Panc1 (cell line): Measurements from ENCODE around the gene RAB11FIP2. TPM values are rescaled to one million over a fixed set of nuclear protein-coding genes. Genes with fewer than 3 reads are reported as not detected.

ENCODE experiments used
- ATAC-seq: fragments of 200-7000 bp; cut with Tn5 transposase; 2 replicates; pipeline ENCODE4 v1.9.1; 2020; ENCODE audit warnings: mild to moderate bottlenecking, moderate library complexity
- BruUV-seq: library from RNA; stranded (reverse); fragments of 400-500 nt; replicated peaks from 2 replicates; lab custom pipeline; 2021; lab: Mats Ljungman, UMichigan
- CTCF ChIA-PET: fragments of 300-600 bp; sonication (Branson Sonifier 250); formaldehyde crosslinking; loops from one replicate; lab custom pipeline; 2022; ENCODE audit warnings: antibody characterized with exemption; lab: Charles Lee
- POLR2A ChIA-PET: fragments of 300-600 bp; sonication (Branson Sonifier 250); formaldehyde crosslinking; loops from one replicate; lab custom pipeline; 2022; ENCODE audit warnings: antibody characterized with exemption; lab: Charles Lee
- DNase-seq: peaks from one replicate; pipeline ENCODE4 v3.0.0-alpha.2; 2010; ENCODE audit warnings: low read depth, low spot score
- H3K27ac ChIP-seq: 2 replicates; pipeline ENCODE4 v1.5.1; 2011; ENCODE audit warnings: mild to moderate bottlenecking, low read length, inconsistent platforms
- H3K27me3 ChIP-seq: fragments of 200-500 bp; sonication (Bioruptor generic); 2 replicates; pipeline ENCODE4 v1.6.0; 2014; ENCODE audit warnings: low read length, inconsistent platforms; ENCODE audit not compliant: control insufficient read depth, insufficient read depth
- H3K36me3 ChIP-seq: fragments of 200-500 bp; sonication (Bioruptor generic); 2 replicates; pipeline ENCODE4 v1.5.1; 2014; ENCODE audit warnings: inconsistent platforms, mild to moderate bottlenecking, low read length, moderate library complexity; ENCODE audit not compliant: control insufficient read depth, insufficient read depth
- H3K4me1 ChIP-seq: 2 replicates; pipeline ENCODE4 v1.5.1; 2011; ENCODE audit warnings: inconsistent platforms, mild to moderate bottlenecking, low read length, moderate library complexity; ENCODE audit not compliant: control insufficient read depth, insufficient read depth
- H3K4me3 ChIP-seq, 2 experiments: 2 replicates each; pipeline ENCODE4 v1.5.1; 2011 to 2012; ENCODE audit warnings: low read depth in 2 of 2, low read length in 2 of 2, mild to moderate bottlenecking in 2 of 2, inconsistent platforms in 1 of 2, moderate library complexity in 1 of 2
- H3K9me3 ChIP-seq: fragments of 200-500 bp; sonication (Bioruptor generic); 2 replicates; pipeline ENCODE4 v1.5.1; 2014; ENCODE audit warnings: low read depth, mild to moderate bottlenecking, inconsistent platforms, low read length, moderate library complexity; ENCODE audit not compliant: control insufficient read depth, insufficient read depth
- CTCF ChIP-seq: fragments of 450-650 bp; IDR thresholded peaks from 2 replicates; pipeline ENCODE4 v1.5.1; 2017; ENCODE audit warnings: mild to moderate bottlenecking
- POLR2AphosphoS5 ChIP-seq: IDR thresholded peaks from 2 replicates; pipeline ENCODE4 v1.6.1; 2012; ENCODE audit warnings: mild to moderate bottlenecking, low read depth, low read length, moderate library complexity
- REST ChIP-seq, 2 experiments: IDR thresholded peaks; 2 replicates each; pipeline ENCODE4 v1.6.1; 2011 to 2012; ENCODE audit warnings: low read depth in 2 of 2, control low read depth in 1 of 2, low read length in 1 of 2, mild to moderate bottlenecking in 1 of 2, moderate library complexity in 1 of 2; ENCODE audit not compliant: insufficient read depth in 1 of 2
- SIN3A ChIP-seq: IDR thresholded peaks from 2 replicates; pipeline ENCODE4 v1.6.1; 2012; ENCODE audit warnings: low read depth, mild to moderate bottlenecking, low read length, moderate library complexity, borderline replicate concordance; ENCODE audit not compliant: insufficient read depth
- TCF7L2 ChIP-seq: IDR thresholded peaks from 2 replicates; pipeline ENCODE4 v1.6.1; 2011; ENCODE audit warnings: mild to moderate bottlenecking, low read depth, low read length, inconsistent platforms
- in situ Hi-C: cut with HindIII; loops from 2 replicates; pipeline ENCODE4 v1.10.0; 2016; ENCODE audit warnings: low sequenced_read_pairs, low pct_unique_long_range_greater_than_20kb
- intact Hi-C: fragments of 100-400 bp; cut with micrococcal nuclease; formaldehyde crosslinking; loops from one replicate; pipeline ENCODE4 v1.10.0; 2022; ENCODE audit not compliant: unreplicated experiment
- total RNA-seq: library from RNA; stranded (reverse); gene quantifications from one replicate; pipeline ENCODE4 v1.2.1, GENCODE V29; 2021; ENCODE audit not compliant: unreplicated experiment

Gene RAB11FIP2
- total RNA-seq, 1 experiment from 2014 or later = 18.1 TPM

GRCh38 chr10:117991701-117992100, 55.0 kb downstream of the RAB11FIP2 start:
- no TSS peak for BruUV-seq
- ChIA-PET CTCF (no interaction called here), POLR2A (no interaction called here)
- no peaks in the 10 kb centered on the region for H3K4me1 ChIP-seq
- no peaks in the 10 kb centered on the region for H3K36me3 ChIP-seq
- intact Hi-C loops = no loop called here
- in situ Hi-C loops = no loop called here
- H3K27me3 ChIP-seq = no peaks in the 10 kb centered on the region
- DNase-seq = no peak
- H3K4me3 ChIP-seq = no peak overlapping the region
- no peak for ATAC-seq
- TF ChIP-seq POLR2AphosphoS5 (no peak), SIN3A (no peak), CTCF (no peak), REST (IDR thresholded peaks at IDR 0.05; ENCODE audit: insufficient read depth in 1 of 2, low read depth in 2 of 2, low read length in 1 of 2) (no peak), TCF7L2 (no peak)
- no peaks in the 10 kb centered on the region for H3K9me3 ChIP-seq
- H3K27ac ChIP-seq = no peak overlapping the region

- POLR2A ChIA-PET = no interaction called here
- no peaks in the 10 kb centered on the region for H3K36me3 ChIP-seq
- ATAC-seq (no peak), DNase-seq (no peak)
- no peaks in the 10 kb centered on the region for H3K9me3 ChIP-seq
- no peak overlapping the region for H3K27ac ChIP-seq
- in situ Hi-C loops = no loop called here
- BruUV-seq = no TSS peak
- no peaks in the 10 kb centered on the region for H3K4me1 ChIP-seq
- intact Hi-C loops = no loop called here
- no peak overlapping the region for H3K4me3 ChIP-seq
- no peak for TF ChIP-seq TCF7L2
- no peak for TF ChIP-seq SIN3A
- no peak for TF ChIP-seq CTCF
- no peak for TF ChIP-seq POLR2AphosphoS5
- no peak for TF ChIP-seq REST (IDR thresholded peaks at IDR 0.05; ENCODE audit: insufficient read depth in 1 of 2, low read depth in 2 of 2, low read length in 1 of 2)
- H3K27me3 ChIP-seq = no peaks in the 10 kb centered on the region
- CTCF ChIA-PET = no interaction called here
These were observed 56.8 kb downstream of the RAB11FIP2 start for GRCh38 chr10:117989962-117990361.
